Left forelimb (tissue), 1 donor: ENCODE results near the gene DOC2A.

Source experiments
- DNase-seq: peaks from one replicate; pipeline ENCODE4 v3.0.0-alpha.2; 2018; ENCODE audit warnings: low spot score

The DOC2A gene

GRCh38 chr16:29989111-29989858 lies 21.5 kb downstream of the DOC2A start:
- no peak for DNase-seq

- DNase-seq = no peak
These were observed 22.3 kb downstream of the DOC2A start for GRCh38 chr16:29988346-29989075.

- no peak for DNase-seq
These were observed 23.3 kb downstream of the DOC2A start for GRCh38 chr16:29987371-29988085.

- no peak for DNase-seq
These were observed 23.9 kb downstream of the DOC2A start for GRCh38 chr16:29986931-29987330.

- no peak for DNase-seq
These were observed 24.6 kb downstream of the DOC2A start for GRCh38 chr16:29986231-29986630.

GRCh38 chr16:29985271-29985811 lies 25.5 kb downstream of the DOC2A start:
- DNase-seq = no peak

- no peak for DNase-seq
These were observed 26.1 kb downstream of the DOC2A start for GRCh38 chr16:29984764-29985147.

- no peak for DNase-seq
These were observed 26.6 kb downstream of the DOC2A start for GRCh38 chr16:29984137-29984763.

- no peak for DNase-seq
These were observed 27.2 kb downstream of the DOC2A start for GRCh38 chr16:29983420-29984136.

GRCh38 chr16:29982560-29983419 lies 28.0 kb downstream of the DOC2A start:
- DNase-seq = no peak

- DNase-seq = no peak
These were observed 32.1 kb downstream of the DOC2A start for GRCh38 chr16:29978564-29979270.

- DNase-seq = no peak
These were observed 32.7 kb downstream of the DOC2A start for GRCh38 chr16:29978081-29978480.

GRCh38 chr16:29977063-29977825 lies 33.6 kb downstream of the DOC2A start:
- peak; percentile 53 for DNase-seq

- peak; percentile 42 for DNase-seq
These were observed 34.9 kb downstream of the DOC2A start for GRCh38 chr16:29975811-29976511.

GRCh38 chr16:29975134-29975538 lies 35.7 kb downstream of the DOC2A start:
- DNase-seq = peak; percentile 22

- DNase-seq = no peak
These were observed 36.3 kb downstream of the DOC2A start for GRCh38 chr16:29974291-29975133.
